Measurements from ENCODE around the gene MSANTD1.

MSANTD1 gene

DNA sequence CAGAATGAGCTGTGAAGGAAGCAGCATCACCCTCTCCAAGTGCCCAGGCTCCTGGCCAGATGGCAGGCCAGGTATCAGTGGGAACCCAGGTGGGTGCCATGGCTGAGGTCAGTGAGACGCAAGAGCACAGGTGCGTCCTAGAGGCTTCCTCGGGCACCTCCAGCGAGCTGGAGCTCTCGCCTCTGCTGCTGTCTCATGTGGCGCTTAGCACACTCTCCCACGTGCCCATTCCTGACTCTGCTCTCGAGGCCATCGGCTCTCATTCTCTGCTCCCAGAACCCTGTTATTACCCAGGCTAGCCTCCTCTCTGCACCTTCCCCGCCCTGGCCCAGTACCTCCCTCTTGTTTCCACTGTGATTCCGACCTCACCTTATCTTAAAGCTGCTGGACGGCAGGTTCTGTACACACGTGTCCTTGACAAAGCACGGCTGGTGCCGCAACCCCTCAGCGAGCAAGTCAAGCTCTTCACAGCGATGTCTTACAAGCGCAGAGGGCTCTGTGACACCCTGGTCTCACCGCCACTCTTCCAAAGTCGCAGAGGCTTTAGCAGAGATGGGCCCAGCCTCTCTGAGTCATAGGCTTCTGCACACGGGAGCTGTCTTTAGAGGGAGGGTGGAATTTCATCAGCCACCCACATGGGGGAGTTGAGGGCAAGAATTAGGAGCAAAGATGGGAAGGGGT, 15.4 kb upstream of the MSANTD1 start:
- FAIRE-seq (no peak), DNase-seq (ENCODE audit: insufficient read length, low spot score) (no peak)
- no peak for TF ChIP-seq CTCF (IDR thresholded peaks at IDR 0.05; ENCODE audit: insufficient read depth, missing control alignments)

DNA sequence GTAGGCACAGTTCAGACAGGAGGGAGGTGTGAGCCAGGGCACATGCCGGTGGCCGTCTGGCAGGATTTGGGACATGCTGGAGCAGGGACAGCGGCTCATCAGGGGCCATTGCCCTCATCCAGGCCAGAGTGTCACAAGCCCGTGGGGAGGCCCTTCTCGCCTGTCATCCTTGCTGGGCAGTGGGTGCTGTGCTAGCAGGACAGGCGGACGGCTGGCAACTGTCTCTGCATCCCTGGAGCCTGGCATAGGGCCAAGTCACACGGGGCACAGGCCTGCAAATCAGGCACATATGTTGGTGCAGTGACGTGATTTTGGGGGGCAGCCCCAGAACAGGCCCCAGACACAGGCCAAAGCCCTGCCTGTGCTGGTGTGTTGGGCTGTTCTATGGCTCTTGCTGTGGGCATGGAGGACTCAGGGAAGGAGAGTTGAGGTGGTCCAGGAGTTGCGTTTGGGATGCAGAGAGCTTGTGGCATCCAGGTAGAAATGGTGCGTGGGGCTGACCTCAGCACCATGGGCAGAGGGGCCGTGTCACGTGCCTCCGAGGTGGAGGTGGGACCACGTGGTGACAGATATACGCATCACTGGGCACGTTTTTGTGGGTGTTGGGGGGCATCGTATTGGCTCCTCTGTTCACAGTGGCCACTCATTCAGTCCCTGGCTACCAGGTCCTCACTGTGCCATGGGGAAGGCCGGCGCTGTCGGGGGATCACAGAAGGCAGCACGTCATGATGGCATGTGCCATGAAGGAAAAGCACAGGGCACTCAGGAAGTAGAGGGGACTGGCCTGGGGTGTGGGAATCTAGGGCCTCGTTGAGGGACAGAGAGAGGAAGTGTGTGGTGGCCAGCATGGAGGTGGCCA, 14.6 kb upstream of the MSANTD1 start:
- TF ChIP-seq CTCF (IDR thresholded peaks at IDR 0.05; ENCODE audit: insufficient read depth, missing control alignments), result no peak
- DNase-seq (ENCODE audit: insufficient read length, low spot score) (no peak), FAIRE-seq (no peak)

GRCh38 chr4:3235030-3235345, 14.0 kb upstream of the MSANTD1 start:
- DNase-seq (ENCODE audit: insufficient read length, low spot score) (no peak), FAIRE-seq (no peak)
- TF ChIP-seq CTCF (IDR thresholded peaks at IDR 0.05; ENCODE audit: insufficient read depth, missing control alignments), result no peak

GRCh38 chr4:3235581-3235980, 13.4 kb upstream of the MSANTD1 start:
- FAIRE-seq, result no peak

DNA sequence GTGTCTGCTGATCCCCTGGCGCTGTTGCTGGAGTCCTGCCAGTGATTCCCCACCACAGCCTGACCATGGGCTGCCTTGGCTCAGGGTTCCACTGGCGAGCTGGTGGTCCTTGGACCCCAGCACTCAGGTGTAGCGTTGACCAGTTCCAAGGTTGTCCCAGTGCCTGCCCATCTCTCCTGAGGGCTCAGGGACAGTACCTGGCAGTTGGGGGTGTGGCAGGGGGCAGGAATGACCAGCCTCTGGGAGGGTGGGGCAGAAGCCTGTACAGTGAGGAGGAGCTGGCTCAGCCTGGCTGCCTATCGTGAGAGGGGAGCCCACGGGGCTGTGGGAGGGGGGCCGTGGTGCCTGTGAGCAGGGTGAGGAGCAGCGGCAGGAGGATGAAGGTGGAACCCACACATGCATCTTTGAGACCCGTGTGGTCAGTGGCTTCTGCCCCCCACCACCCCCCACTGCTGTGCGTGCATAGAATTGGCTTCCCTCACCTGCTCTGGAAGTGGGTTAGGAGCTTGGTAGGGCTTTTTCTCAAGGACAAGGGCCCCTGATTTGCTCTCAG, 12.6 kb upstream of the MSANTD1 start:
- FAIRE-seq (no peak), DNase-seq (ENCODE audit: insufficient read length, low spot score) (no peak)
- TF ChIP-seq CTCF (IDR thresholded peaks at IDR 0.05; ENCODE audit: insufficient read depth, missing control alignments), result no peak

More at GRCh38 chr4:3235581-3235980, 13.4 kb upstream of the MSANTD1 start:
- no peak for TF ChIP-seq CTCF (IDR thresholded peaks at IDR 0.05; ENCODE audit: insufficient read depth, missing control alignments)
- DNase-seq (ENCODE audit: insufficient read length, low spot score), result no peak

GRCh38 chr4:3237266-3237665, 11.7 kb upstream of the MSANTD1 start:
- no peak for FAIRE-seq
- TF ChIP-seq CTCF (IDR thresholded peaks at IDR 0.05; ENCODE audit: insufficient read depth, missing control alignments), result no peak
- DNase-seq (ENCODE audit: insufficient read length, low spot score), result no peak
